IMR-90 (cell line): Measurements from ENCODE around the gene NELL2.

Experiments
- FOS ChIP-seq: fragments of 150-350 bp; IDR thresholded peaks from 2 replicates; pipeline ENCODE4 v1.6.1; 2016; ENCODE audit warnings: low read depth, low read length
- MAFK ChIP-seq: IDR thresholded peaks from 2 replicates; pipeline ENCODE4 v1.6.1; 2012; ENCODE audit warnings: low read depth, low read length, improper control_type of control experiment
- MXI1 ChIP-seq: IDR thresholded peaks from 2 replicates; pipeline ENCODE4 v1.6.1; 2012; ENCODE audit warnings: low read depth, mild to moderate bottlenecking, low read length, moderate library complexity, borderline replicate concordance
- POLR2A ChIP-seq: IDR thresholded peaks from 2 replicates; pipeline ENCODE4 v1.6.1; 2012; ENCODE audit warnings: mild to moderate bottlenecking, low read depth, low read length
- RAD21 ChIP-seq: IDR thresholded peaks from 2 replicates; pipeline ENCODE4 v1.6.1; 2012; ENCODE audit warnings: low read length, improper control_type of control experiment
- RCOR1 ChIP-seq: IDR thresholded peaks from 2 replicates; pipeline ENCODE4 v1.6.1; 2012; ENCODE audit warnings: mild to moderate bottlenecking, low read length, improper control_type of control experiment; ENCODE audit not compliant: insufficient replicate concordance
- RFX5 ChIP-seq: IDR thresholded peaks from 2 replicates; pipeline ENCODE4 v1.8.0; 2012; ENCODE audit warnings: low read depth, mild to moderate bottlenecking, low read length, moderate library complexity
- TF ChIP-seq, protein P1 (sequence below): conservative IDR thresholded peaks from 2 replicates; pipeline ENCODE4 v1.5.1; 2012; ENCODE audit warnings: mild to moderate bottlenecking, low read depth, low read length, improper control_type of control experiment

DNA sequence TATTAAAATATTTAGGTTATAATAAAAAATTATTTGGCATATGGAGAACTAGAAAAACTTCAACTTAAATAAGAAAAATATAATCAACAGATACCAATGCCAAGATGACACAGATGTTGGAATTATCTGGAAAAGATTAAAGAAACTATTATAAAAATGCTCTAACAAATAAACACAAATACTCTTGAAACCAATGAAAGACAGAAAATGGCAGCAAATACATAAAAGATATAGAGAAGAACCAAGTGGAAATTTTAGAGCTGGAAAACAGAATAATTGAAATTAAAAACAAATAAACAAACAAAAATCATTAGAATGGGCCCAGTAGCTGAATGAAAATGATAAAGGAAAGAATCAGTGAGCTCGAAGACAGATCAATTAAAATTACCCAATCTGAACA lies 5.1 kb upstream of the NELL2 start:
- TF ChIP-seq RFX5 (no peak), RCOR1 (no peak), MAFK (no peak), MXI1 (no peak), FOS (no peak), RAD21 (no peak), POLR2A (no peak)
- TF ChIP-seq, protein P1, sequence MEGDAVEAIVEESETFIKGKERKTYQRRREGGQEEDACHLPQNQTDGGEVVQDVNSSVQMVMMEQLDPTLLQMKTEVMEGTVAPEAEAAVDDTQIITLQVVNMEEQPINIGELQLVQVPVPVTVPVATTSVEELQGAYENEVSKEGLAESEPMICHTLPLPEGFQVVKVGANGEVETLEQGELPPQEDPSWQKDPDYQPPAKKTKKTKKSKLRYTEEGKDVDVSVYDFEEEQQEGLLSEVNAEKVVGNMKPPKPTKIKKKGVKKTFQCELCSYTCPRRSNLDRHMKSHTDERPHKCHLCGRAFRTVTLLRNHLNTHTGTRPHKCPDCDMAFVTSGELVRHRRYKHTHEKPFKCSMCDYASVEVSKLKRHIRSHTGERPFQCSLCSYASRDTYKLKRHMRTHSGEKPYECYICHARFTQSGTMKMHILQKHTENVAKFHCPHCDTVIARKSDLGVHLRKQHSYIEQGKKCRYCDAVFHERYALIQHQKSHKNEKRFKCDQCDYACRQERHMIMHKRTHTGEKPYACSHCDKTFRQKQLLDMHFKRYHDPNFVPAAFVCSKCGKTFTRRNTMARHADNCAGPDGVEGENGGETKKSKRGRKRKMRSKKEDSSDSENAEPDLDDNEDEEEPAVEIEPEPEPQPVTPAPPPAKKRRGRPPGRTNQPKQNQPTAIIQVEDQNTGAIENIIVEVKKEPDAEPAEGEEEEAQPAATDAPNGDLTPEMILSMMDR = no peak
